Small intestine (tissue), 7 donors: Measurements from ENCODE around the gene ABCA7. TPM values are rescaled to one million over a fixed set of nuclear protein-coding genes. Genes with fewer than 3 reads are reported as not detected.
A peak's percentile ranks its signal among the peaks of the same experiment; 100 is the strongest.

Experiments
- DNase-seq, 2 donors: peaks; one replicate each; pipeline versions ENCODE4 v3.0.0 to v3.0.0-alpha.2; 2013
- FAIRE-seq: peaks from 2 replicates; lab custom pipeline; 2012; peaks lifted over from hg19 to GRCh38; lab: Jason Lieb, UNC
- H3K27ac ChIP-seq, 3 donors: one replicate each; pipeline ENCODE4 v1.5.1; 2013; ENCODE audit warnings: low read length in 2 of 3, mild to moderate bottlenecking in 2 of 3, control low read depth in 1 of 3, inconsistent platforms in 1 of 3, low read depth in 1 of 3, moderate library complexity in 1 of 3
- H3K27me3 ChIP-seq, 3 donors: one replicate each; pipeline ENCODE4 v1.6.1; 2013; ENCODE audit warnings: low read length in 3 of 3, inconsistent platforms in 1 of 3; ENCODE audit not compliant: control insufficient read depth in 3 of 3, insufficient read depth in 3 of 3
- H3K36me3 ChIP-seq, 3 donors: one replicate each; pipeline ENCODE4 v1.6.1; 2013; ENCODE audit warnings: low read length in 3 of 3, inconsistent platforms in 1 of 3, low read depth in 1 of 3, mild to moderate bottlenecking in 1 of 3, moderate library complexity in 1 of 3; ENCODE audit not compliant: control insufficient read depth in 3 of 3, insufficient read depth in 2 of 3
- H3K4me1 ChIP-seq, 3 donors: one replicate each; pipeline ENCODE4 v1.6.1; 2013; ENCODE audit warnings: low read length in 2 of 3, inconsistent platforms in 1 of 3, low read depth in 1 of 3, mild to moderate bottlenecking in 1 of 3, moderate library complexity in 1 of 3; ENCODE audit not compliant: control insufficient read depth in 3 of 3, insufficient read depth in 2 of 3
- H3K4me3 ChIP-seq, 3 donors: one replicate each; pipeline ENCODE4 v1.5.1; 2013; ENCODE audit warnings: low read length in 3 of 3, control low read depth in 1 of 3, inconsistent platforms in 1 of 3, low read depth in 1 of 3, mild to moderate bottlenecking in 1 of 3, moderate library complexity in 1 of 3
- H3K9me3 ChIP-seq, 2 donors: one replicate each; pipeline ENCODE4 v1.6.1; 2013; ENCODE audit warnings: low read depth in 1 of 2, low read length in 1 of 2; ENCODE audit not compliant: control insufficient read depth in 2 of 2, insufficient read depth in 1 of 2
- WGBS, 3 donors: extraction: QIAGEN DNeasy Blood & Tissue Kit; methylation state at CpG; one replicate each; pipeline ENCODE4 v1.1.7; 2013; 5-methylcytosine and 5-hydroxymethylcytosine counted together
- polyA plus RNA-seq, 4 donors: library from polyadenylated mRNA; stranded (reverse) in 3 of 4; unstranded in 1 of 4; fragments of 200-250 nt in 3 of 4; fragments of 120-200 nt in 1 of 4; gene quantifications; one replicate each; pipeline versions ENCODE4 v1.2.1 to v1.2.3, GENCODE V29; 2013
- donor health status: healthy with polysubstance abuse.
- donor health status: control.
- donor health status: control.
- donor health status: Bipolar disorder and iron deficiency.
- donor health status: healthy.

Gene ABCA7
- polyA plus RNA-seq, 4 donors, result 3.1 to 60.3 (median 20.2) TPM

GRCh38 chr19:1053176-1054101 lies 13.5 kb downstream of the ABCA7 start:
- peaks cover 0 to 46% of the 10 kb centered on the region in 2 donors for H3K9me3 ChIP-seq

DNA sequence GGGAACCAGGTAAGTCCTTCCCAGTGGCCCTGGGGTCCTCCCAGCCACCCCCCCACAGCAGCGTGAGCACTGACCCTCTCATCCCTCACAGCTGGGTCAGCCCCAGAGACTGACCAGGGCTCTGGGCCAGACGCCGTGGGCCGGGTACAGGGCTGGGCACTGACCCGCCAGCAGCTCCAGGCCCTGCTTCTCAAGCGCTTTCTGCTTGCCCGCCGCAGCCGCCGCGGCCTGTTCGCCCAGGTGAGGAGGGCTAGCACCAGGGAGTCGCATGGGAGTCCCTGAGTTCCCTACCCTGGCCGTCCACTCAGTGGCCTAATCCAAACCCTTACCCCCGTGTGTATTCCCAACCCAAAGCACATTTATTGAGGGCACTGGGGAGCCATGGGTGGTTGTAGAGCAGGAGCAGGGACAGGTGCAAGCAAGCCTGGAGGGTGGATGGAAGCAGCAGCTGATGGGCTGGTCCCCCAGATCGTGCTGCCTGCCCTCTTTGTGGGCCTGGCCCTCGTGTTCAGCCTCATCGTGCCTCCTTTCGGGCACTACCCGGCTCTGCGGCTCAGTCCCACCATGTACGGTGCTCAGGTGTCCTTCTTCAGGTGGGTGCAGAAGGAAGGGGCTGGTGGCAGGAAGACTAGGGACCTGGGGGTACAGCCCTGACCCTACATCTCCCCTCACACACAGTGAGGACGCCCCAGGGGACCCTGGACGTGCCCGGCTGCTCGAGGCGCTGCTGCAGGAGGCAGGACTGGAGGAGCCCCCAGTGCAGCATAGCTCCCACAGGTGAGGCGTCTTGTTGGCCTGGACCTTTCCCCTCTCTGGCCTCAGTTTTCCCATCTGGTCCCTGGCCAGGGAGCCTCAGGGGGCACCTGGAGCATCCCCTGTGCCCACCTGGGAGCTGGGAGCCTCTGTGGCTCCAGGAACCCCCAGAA lies 14.5 kb downstream of the ABCA7 start:
- Histone ChIP-seq H3K4me3 (no peak overlapping the region), H3K36me3 (peaks cover 0 to 5% (median 0%) of the 10 kb centered on the region in 3 donors), H3K9me3 (peaks cover 0 to 52% of the 10 kb centered on the region in 2 donors), H3K27me3 (no peaks in the 10 kb centered on the region), H3K4me1 (no peaks in the 10 kb centered on the region), H3K27ac (no peak overlapping the region)
- WGBS, 3 donors, result 84 to 91% (median 85%) methylated on average over 23 to 28 of the region's 28 CpGs
- no peak for FAIRE-seq
- no peak for DNase-seq

More at GRCh38 chr19:1053176-1054101, 13.5 kb downstream of the ABCA7 start:
- Histone ChIP-seq H3K4me3 (no peak overlapping the region), H3K27ac (peak overlapping the region in 1 of 3 donors; percentile 4), H3K36me3 (peaks cover 0 to 5% (median 0%) of the 10 kb centered on the region in 3 donors), H3K27me3 (no peaks in the 10 kb centered on the region), H3K4me1 (no peaks in the 10 kb centered on the region)
- FAIRE-seq, result no peak
- no peak for DNase-seq
- 51 to 84% (median 73%) methylated on average over 29 to 31 of the region's 31 CpGs for WGBS, 3 donors

- no peak overlapping the region for H3K4me3 ChIP-seq
- WGBS, 3 donors, result 87 to 97% (median 90%) methylated on average over 14 of the region's 14 CpGs
- FAIRE-seq, result no peak
- H3K36me3 ChIP-seq, result peaks cover 0 to 5% (median 0%) of the 10 kb centered on the region in 3 donors
- no peak overlapping the region for H3K27ac ChIP-seq
- H3K9me3 ChIP-seq, result peaks cover 0 to 58% of the 10 kb centered on the region in 2 donors
- no peaks in the 10 kb centered on the region for H3K27me3 ChIP-seq
- H3K4me1 ChIP-seq, result no peaks in the 10 kb centered on the region
- DNase-seq, result no peak
These were observed 15.1 kb downstream of the ABCA7 start for GRCh38 chr19:1055028-1055425.

DNA sequence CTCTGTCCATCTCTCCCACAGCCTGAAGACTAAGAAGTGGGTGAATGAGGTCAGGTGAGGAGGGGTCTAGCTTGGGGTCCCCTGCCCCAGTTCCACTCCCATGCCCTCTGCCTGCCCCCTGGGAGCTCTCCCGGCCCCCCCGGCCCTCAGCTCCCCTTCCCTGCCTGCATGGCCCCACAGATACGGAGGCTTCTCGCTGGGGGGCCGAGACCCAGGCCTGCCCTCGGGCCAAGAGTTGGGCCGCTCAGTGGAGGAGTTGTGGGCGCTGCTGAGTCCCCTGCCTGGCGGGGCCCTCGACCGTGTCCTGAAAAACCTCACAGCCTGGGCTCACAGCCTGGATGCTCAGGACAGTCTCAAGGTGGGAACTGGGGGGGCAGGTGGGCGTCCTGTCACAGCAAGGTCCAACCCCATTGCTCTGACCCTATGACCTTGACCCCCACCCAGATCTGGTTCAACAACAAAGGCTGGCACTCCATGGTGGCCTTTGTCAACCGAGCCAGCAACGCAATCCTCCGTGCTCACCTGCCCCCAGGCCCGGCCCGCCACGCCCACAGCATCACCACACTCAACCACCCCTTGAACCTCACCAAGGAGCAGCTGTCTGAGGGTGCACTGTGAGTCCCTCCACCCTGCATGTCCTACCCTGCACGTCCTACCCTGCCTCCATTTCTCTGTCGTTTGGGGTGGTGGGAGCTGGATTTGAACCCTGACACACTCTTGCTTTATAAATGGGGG lies 16.1 kb downstream of the ABCA7 start:
- Histone ChIP-seq H3K36me3 (peaks cover 0 to 5% (median 0%) of the 10 kb centered on the region in 3 donors), H3K4me1 (no peaks in the 10 kb centered on the region), H3K27me3 (no peaks in the 10 kb centered on the region), H3K27ac (no peak overlapping the region), H3K4me3 (no peak overlapping the region), H3K9me3 (peaks cover 0 to 55% of the 10 kb centered on the region in 2 donors)
- FAIRE-seq (no peak), DNase-seq (no peak)
- 78 to 93% (median 85%) methylated on average over 17 to 20 of the region's 20 CpGs for WGBS, 3 donors

- Histone ChIP-seq H3K4me1 (no peaks in the 10 kb centered on the region), H3K9me3 (peaks cover 0 to 52% of the 10 kb centered on the region in 2 donors), H3K4me3 (no peak overlapping the region), H3K27me3 (no peaks in the 10 kb centered on the region), H3K36me3 (peaks cover 0 to 5% (median 0%) of the 10 kb centered on the region in 3 donors), H3K27ac (no peak overlapping the region)
- FAIRE-seq, result no peak
- WGBS, 3 donors, result 28 to 45% (median 38%) methylated on average over 3 of the region's 3 CpGs
- peak; percentile 61 for DNase-seq
These were observed 17.4 kb downstream of the ABCA7 start for GRCh38 chr19:1057176-1057855.

GRCh38 chr19:1058112-1058511 lies 18.2 kb downstream of the ABCA7 start:
- Histone ChIP-seq H3K4me3 (no peak overlapping the region), H3K27me3 (no peaks in the 10 kb centered on the region), H3K36me3 (peaks cover 0 to 5% (median 0%) of the 10 kb centered on the region in 3 donors), H3K4me1 (no peaks in the 10 kb centered on the region), H3K27ac (no peak overlapping the region), H3K9me3 (peaks cover 0 to 54% of the 10 kb centered on the region in 2 donors)
- DNase-seq, result no peak
- FAIRE-seq, result no peak
- 89 to 93% (median 91%) methylated on average over 5 of the region's 5 CpGs for WGBS, 3 donors

DNA sequence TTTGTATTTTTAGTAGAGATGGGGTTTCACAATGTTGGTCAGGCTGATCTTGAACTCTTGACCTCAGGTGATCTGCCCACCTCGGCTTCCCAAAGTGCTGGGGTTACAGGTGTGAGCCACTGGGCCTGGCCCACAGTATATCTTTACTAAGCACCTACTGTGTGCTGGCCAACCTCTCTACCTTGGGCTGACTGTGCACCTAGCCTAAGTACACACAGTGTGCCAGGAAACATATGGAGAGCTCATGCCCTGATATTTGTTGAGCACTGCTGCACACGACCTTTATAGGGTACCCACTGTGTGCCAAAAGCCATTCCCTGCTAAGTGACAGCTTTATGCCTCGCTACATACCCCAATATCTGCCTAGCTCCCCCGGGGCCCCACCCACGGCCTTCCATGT lies 20.8 kb downstream of the ABCA7 start:
- H3K4me1 ChIP-seq, result peaks cover 0 to 15% (median 0%) of the 10 kb centered on the region in 3 donors
- peaks cover 0 to 24% (median 0%) of the 10 kb centered on the region in 3 donors for H3K27me3 ChIP-seq
- 64 to 80% (median 76%) methylated on average over 5 of the region's 5 CpGs for WGBS, 3 donors
- H3K27ac ChIP-seq, result no peak overlapping the region
- DNase-seq, result no peak
- peaks cover 0 to 49% of the 10 kb centered on the region in 2 donors for H3K9me3 ChIP-seq
- H3K36me3 ChIP-seq, result peaks cover 0 to 5% (median 0%) of the 10 kb centered on the region in 3 donors
- no peak overlapping the region for H3K4me3 ChIP-seq
- no peak for FAIRE-seq
